Lower leg skin (tissue), 3 donors: ENCODE results near the gene C11orf86.

ENCODE experiments used
- CTCF ChIP-seq, 3 donors: fragments of 450-650 bp; IDR thresholded peaks; one replicate each; pipeline ENCODE4 v1.5.1; 2016; ENCODE audit warnings: antibody characterized with exemption in 3 of 3, mild to moderate bottlenecking in 3 of 3, moderate library complexity in 2 of 3
- POLR2A ChIP-seq, 2 donors: fragments of 450-650 bp; IDR thresholded peaks; one replicate each; pipeline ENCODE4 v1.6.1; 2016 to 2017; ENCODE audit warnings: antibody characterized with exemption in 2 of 2, mild to moderate bottlenecking in 1 of 2, moderate library complexity in 1 of 2

GRCh38 chr11:66992041-66992440, 16.9 kb downstream of the C11orf86 start:
- TF ChIP-seq CTCF (IDR thresholded peaks at IDR 0.05) (no peak), POLR2A (IDR thresholded peaks at IDR 0.05) (no peak)
